Activated CD8-positive, alpha-beta memory T cell treated with anti-CD3 and anti-CD28 coated beads for 36 hours (primary cell): ENCODE data around the gene POLR2I. TPM values are rescaled to one million over a fixed set of nuclear protein-coding genes. Genes with fewer than 3 reads are reported as not detected.

Experiments
- CTCF ChIA-PET: fragments of 350-600 bp; sonication (Branson Sonifier 250); formaldehyde crosslinking; loops from one replicate; lab custom pipeline; 2021; ENCODE audit warnings: antibody characterized with exemption; lab: Charles Lee
- POLR2A ChIA-PET: fragments of 350-600 bp; sonication (Branson Sonifier 250); formaldehyde crosslinking; loops from one replicate; lab custom pipeline; 2021; ENCODE audit warnings: antibody characterized with exemption; lab: Charles Lee
- total RNA-seq, 2 experiments: library from RNA; stranded (reverse); gene quantifications; one replicate each; pipeline ENCODE4 v1.2.3, GENCODE V29; 2021

Gene POLR2I
- total RNA-seq, result 100 to 1,000 TPM; 109 to 130 TPM

DNA sequence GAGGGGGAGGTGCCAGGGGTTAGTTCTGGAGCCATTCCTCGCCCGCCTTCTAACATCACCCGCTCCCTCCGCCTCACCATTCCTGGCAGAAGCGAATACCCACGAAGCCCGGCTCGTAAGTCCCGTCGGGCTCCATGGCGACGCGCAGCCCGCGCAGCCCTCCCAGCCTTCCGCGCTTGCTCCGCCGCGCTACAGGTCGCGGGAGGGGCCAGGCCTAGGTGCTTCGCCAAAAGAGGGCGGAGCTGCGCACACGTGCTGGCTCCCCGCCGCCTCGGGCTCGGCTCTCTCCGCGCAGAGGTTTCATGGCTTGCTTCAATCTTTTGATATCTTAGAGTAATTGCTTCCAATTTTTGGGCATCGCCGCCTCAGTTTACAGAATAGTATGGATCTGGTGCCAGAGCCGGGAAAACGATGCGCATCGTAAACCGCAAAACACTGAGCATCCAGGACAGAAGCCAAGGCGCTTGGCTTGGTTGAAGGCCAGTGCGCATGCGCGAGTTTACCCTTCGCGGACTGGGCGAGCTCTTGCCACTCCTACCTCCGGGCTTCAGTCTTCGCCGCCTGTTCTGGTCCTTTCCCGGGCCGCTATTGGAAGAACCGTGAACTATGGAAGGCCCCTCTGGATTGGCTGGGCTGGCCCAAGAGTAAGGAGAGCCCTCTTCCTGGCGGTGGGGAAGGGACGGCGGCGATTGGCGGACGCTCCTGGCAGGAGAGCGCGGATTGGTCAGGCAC, at the start of gene POLR2I:
Gene POLR2I, minus strand, starts transcription at position 155 of the 732 bp plus-strand sequence. Its CDS starts 19 bp downstream, at position 136.
- ChIA-PET CTCF (interaction anchor here (0.7 to 3.5 kb wide), 3 partner anchors 13 to 61 kb away, joined by 3 to 15 read pairs (median 5); partner anchors contain the start of gene THAP8), POLR2A (interaction anchor here (0.5 to 1.9 kb wide), 11 partner anchors 11 to 1663 kb away, joined by 3 to 15 read pairs (median 3); partner anchors contain the start of genes CAPNS1 and THAP8)

DNA sequence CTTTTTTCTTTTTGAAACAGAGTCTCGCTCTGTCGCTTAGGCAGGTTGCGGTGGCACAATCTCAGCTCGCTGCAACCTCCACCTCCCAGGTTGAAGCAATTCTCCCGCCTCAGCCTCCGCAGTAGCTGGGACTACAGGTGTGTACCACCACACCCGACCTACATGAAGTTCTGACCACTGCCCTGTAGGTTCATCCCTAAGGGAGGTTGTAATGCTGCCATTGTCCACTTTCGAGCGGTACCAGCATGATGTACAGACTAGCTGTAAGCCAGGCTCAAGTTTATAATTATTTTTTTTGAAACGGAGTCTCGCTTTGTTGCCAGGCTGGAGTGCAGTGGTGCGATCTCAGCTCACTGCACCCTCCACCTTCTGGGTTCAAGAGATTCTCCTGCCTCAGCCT, 49.1 kb upstream of the POLR2I start:
- ChIA-PET CTCF (interaction anchor here (1.5 kb wide), 1 partner anchor 11 kb away, joined by 3 read pairs; no protein-coding TSS in a partner anchor), POLR2A (no interaction called here)

DNA sequence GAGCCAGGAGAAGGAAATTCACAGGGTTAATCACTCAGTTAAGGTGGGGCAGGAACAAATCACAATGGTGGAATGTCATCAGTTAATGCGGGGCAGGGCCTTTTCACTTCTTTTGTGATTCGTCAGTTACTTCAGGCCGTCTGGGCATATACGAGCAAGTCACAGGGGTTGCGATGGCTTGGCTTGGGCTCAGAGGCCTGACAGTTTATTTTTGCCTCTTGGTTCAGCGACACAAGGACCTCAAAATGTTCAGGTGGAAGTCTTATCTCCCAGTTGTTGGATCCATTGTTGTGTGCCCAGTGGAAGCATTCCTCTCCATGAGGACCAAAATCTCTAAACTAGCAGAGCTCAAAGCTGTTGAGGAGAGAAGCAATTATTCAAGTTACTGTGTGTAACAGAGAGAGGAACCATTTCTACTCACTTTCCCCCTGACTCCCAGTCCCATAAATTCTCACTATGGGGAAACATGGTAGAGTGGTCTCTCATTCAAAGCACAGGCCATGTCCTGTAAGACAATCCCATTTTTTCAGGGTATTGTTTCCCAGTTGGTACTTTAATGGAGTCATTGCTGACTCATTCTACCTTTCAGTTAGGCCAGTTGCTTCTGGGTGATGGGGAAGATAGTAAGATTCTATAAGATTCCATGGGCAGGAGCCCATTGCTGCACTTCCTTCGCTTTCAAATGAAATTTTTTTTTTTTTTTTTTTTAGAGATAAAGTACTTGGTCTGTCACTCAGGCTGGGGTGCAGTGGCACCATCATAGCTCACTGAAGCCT, 46.3 kb upstream of the POLR2I start:
- CTCF ChIA-PET, result no interaction called here
- POLR2A ChIA-PET, result no interaction called here

DNA sequence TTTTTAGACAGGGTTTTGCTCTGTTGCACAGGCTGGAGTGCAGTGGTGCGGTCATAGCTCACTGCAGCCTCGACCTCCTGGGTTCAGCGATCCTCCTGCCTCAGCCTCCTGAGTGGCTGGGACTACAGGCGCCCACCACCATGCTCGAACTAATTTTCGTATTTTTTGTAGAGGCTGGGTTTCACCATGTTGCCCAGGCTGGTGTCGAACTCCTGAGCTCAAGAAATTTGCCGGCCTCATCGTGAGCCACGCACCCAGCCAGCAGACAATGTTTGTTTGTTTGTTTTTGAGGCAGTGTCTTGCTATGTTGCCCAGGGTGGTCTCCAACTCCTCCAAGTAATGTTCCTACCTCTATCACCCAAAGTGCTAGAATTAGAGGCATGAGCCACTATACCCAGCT, 38.5 kb upstream of the POLR2I start:
- ChIA-PET POLR2A (no interaction called here), CTCF (interaction anchor here (1.1 kb wide), 1 partner anchor 13 kb away, joined by 3 read pairs; no protein-coding TSS in a partner anchor)

DNA sequence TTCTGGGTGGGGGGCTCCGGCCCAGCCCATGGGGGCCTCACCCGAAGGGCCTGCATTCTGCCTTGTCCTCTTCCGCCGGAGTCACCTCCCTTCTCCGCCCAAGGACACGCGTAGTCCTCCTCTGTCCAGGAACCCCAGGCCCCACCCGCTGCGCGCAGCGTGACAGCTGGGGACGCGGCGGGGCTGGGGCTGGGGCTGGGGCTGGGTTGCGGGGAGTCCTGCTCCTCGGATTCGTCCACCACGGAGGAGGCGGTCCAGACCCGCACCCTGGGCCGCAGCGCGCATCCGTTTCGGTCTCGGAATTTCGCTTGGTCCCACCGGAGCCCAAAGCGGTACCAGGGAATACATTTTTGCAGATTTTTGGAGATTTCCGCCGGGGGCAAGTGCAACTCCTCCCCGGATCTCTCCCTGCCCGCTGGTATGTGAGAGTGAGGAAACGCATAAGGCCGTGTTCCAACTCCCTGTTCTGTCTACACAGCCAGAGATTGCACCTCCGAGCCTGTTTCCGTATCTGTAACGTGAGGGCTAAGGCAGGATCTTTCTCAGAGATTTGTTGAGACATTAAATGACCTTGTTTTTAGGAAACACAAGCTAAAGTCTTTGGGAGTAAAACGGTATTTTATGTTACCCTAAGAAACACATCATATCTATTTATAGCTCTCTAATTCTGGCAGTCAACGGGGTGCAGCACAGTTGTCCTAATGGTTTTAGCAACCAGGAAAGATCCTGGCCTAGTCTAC, 37.8 kb upstream of the POLR2I start, which contains the start of gene COX7A1:
Gene COX7A1, minus strand, starts transcription at position 96 of the 740 bp plus-strand sequence. Its CDS starts 40 bp downstream, at position 56.
- POLR2A ChIA-PET, result no interaction called here
- CTCF ChIA-PET, result interaction anchor here (1.1 kb wide), 1 partner anchor 13 kb away, joined by 3 read pairs; no protein-coding TSS in a partner anchor

DNA sequence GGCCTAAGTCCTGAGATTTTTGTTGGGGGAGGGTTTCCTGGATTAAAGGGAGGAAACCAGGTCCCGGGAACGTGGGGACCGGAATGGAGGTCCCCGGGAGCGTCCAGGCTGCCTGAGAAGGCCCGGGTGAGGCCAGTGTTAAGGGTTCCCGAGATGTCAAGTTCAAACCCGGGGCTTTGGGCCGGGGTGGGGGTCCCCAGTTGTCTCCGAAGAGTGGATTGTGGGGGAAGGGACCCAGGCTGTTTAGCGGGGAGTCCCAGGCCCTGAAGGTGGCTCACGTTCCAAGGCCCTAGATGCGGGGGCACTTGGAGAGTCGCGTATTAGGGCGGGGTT, 37.3 kb upstream of the POLR2I start:
- ChIA-PET POLR2A (interaction anchor here (0.6 kb wide), 1 partner anchor 18 kb away, joined by 4 read pairs; no protein-coding TSS in a partner anchor), CTCF (no interaction called here)

DNA sequence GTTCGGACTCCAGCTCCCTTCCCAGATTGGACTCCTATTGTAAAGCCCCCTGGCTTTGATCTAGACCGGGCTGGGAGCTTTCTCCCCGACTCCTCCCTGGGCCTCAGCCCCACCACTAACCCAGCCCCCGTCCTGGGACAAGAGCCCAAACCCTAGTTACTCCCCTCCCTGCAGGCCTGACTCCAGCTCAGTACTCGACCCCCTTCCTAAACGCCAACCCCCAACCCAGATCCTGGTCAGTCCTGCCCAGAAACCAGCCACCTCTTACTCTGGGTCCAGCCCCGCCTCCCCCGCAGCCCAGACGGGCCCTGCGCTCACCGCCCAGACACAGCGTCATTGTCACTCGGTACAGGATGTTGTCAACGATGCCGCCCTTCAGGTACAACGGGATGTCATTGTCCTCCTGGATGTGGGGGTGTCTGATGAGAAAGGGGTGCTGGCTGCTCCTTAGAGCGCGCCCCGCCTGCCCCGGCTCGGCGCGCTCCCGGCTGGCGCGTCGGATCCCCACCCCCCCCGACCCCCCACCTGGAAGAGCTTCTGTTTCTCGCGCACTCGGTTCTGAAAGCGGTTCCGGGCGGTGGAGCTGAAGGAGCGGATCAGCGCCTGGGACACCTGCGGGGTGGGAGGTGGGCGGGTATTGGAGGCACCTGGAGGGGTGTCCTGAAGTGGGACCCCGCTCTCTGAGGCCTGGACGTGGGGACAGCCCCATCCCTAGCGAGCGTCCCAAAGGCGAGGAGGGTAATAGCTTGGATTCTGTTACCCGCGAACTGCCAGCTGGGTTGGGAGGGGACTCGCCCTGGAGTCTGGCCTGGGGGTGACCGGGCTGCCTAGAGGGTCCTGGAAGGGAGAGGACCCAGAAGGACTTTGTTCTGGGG, 36.7 kb upstream of the POLR2I start:
- POLR2A ChIA-PET, result interaction anchor here (0.6 kb wide), 1 partner anchor 17 kb away, joined by 4 read pairs; no protein-coding TSS in a partner anchor

DNA sequence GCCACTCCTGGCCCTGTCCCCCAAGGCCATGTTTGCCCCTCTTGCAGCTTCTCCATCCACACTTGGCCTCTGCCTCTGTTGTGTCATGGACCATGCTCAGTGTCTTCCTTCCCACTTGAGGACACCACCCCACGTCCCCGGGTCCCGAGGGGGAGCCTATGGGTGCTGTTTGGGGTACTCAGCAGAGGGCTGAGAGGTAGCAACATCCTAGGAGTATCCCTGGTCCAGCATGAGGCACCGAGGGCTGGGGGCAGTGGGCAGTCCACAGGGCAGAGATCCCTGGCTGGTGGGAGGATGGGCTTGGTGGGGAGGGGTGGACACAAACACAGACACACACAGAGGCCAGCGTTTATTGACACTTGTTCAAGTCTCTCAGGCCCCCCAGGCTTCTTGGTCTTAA, 35.9 kb upstream of the POLR2I start:
- CTCF ChIA-PET, result no interaction called here
- POLR2A ChIA-PET, result no interaction called here

More for the DNA sequence above, 36.7 kb upstream of the POLR2I start:
- CTCF ChIA-PET, result interaction anchor here (0.6 kb wide), 1 partner anchor 471 kb away, joined by 3 read pairs; no protein-coding TSS in a partner anchor

DNA sequence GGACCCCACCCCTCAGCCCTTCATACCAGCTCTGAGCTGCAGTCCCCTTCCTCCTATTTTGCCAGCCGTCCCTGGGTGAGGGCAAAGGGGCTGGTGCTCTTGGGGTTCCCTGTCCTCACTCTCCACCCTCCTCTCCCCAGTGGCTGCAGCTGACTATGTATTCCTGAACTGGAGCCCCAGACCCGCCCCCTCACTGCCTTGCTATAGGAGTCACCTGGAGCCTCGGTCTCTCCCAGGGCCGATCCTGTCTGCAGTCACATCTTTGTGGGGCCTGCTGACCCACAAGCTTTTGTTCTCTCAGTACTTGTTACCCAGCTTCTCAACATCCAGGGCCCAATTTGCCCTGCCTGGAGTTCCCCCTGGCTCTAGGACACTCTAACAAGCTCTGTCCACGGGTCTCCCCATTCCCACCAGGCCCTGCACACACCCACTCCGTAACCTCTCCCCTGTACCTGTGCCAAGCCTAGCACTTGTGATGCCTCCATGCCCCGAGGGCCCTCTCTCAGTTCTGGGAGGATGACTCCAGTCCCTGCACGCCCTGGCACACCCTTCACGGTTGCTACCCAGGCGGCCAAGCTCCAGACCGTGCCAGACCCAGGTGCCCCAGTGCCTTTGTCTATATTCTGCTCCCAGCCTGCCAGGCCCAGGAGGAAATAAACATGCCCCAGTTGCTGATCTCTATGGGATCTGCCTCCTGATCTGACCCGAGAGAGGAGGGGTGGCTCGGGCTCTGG, 35.2 kb upstream of the POLR2I start:
- CTCF ChIA-PET, result no interaction called here
- POLR2A ChIA-PET, result no interaction called here

DNA sequence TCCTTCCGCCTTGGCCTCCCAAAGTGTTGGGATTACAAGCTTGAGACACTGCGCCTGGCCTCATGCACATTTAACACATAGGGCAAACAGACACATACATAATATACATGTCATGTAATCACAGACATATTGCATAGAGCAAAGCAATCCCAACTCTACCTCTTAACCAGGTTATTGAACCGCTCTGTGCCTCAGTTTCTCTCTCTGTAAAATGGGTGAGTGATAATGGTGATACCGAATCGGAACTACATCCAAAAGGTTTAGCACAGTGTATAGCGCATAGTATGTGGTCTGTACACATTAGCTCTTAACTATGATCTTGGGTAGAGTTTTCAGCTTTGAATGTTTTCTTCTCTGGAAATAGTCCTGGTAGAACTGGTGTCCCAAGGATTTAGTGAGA, 29.9 kb upstream of the POLR2I start:
- ChIA-PET POLR2A (interaction anchor here (0.6 kb wide), 1 partner anchor 13 kb away, joined by 3 read pairs; no protein-coding TSS in a partner anchor), CTCF (interaction anchor here (2.9 kb wide), 1 partner anchor 17 kb away, joined by 11 read pairs; no protein-coding TSS in a partner anchor)

DNA sequence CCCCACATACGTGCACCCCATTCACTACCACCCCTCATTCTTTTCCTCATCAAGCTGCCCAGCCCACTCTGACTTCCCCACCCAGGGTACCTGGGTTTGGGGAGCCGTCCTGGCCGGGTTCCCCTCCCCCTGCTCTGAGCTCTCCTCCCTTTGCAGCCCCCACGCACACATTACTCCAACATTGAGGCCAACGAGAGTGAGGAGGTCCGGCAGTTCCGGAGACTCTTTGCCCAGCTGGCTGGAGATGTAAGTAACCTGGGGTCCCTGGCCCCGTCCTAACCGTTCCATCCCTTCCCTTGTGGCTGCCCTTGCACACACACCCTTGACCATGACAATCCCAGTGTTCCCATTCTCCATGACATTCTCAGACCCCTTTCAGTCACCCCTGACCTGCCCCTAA, 27.8 kb upstream of the POLR2I start:
- CTCF ChIA-PET, result interaction anchor here (0.6 to 2.9 kb wide), 2 partner anchors 15 to 1114 kb away, joined by 3 to 11 read pairs; no protein-coding TSS in a partner anchor
- POLR2A ChIA-PET, result interaction anchor here (0.5 kb wide), 1 partner anchor 61 kb away, joined by 3 read pairs; no protein-coding TSS in a partner anchor

DNA sequence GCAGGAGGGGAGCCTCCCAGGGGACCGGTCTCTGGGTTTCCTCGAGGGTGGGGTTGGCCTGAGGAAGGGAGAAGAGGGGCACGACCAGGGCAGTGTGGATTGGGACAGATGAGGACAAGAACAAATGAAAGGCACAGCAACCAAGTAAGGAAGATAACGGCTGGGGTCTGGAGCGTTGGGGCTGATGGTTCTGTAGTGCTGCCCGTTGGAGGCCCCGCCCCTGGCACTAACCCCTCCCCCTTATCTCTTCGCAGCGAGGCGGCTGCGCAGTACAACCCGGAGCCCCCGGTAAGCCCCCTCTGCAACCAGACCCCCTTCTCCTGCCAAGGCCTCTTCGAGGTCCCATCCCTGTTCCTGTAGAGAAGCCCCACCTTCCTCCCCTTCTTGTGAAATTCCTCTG, 27.4 kb upstream of the POLR2I start:
- ChIA-PET POLR2A (no interaction called here), CTCF (interaction anchor here (0.6 to 2.9 kb wide), 2 partner anchors 14 to 1113 kb away, joined by 3 to 11 read pairs; no protein-coding TSS in a partner anchor)

DNA sequence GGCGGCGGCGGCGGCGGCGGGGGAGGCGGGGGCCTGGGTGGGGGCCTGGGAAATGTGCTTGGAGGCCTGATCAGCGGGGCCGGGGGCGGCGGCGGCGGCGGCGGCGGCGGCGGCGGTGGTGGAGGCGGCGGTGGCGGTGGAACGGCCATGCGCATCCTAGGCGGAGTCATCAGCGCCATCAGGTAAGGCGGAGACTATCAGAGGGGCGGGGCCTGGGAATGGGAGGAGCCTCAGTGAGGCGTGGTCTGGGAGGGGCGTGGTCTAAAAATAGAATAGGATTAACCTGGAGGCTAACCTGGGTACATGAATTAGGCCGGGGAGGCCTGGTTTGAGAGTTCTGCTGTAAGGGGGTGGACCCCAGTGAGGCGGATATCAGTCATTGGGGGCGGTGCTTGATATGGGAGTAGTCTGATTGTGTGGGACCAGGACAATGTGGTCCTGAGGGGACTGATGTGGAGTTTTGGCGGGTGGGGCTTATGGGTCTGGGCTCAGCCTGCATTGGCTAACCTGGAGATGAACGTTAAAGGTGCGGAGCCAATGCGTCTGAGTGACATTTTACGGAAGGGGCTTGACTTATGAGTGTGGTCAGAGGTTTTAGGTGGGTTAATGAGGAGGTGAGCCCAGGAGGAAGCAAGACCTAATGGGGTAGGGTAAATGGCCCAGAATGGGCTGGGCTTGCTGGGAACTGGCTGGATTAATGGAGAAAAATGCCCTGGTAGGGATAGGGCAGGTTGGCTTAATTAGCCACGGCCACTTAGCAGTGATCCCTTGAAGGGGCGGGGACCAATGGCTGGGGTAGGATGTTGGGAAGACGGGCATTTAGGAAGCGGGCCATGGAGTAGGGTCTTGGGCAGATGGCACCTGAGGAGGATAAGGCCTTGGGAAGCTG, 26.6 kb upstream of the POLR2I start:
- POLR2A ChIA-PET, result interaction anchor here (0.7 kb wide), 1 partner anchor 74 kb away, joined by 3 read pairs; no protein-coding TSS in a partner anchor

DNA sequence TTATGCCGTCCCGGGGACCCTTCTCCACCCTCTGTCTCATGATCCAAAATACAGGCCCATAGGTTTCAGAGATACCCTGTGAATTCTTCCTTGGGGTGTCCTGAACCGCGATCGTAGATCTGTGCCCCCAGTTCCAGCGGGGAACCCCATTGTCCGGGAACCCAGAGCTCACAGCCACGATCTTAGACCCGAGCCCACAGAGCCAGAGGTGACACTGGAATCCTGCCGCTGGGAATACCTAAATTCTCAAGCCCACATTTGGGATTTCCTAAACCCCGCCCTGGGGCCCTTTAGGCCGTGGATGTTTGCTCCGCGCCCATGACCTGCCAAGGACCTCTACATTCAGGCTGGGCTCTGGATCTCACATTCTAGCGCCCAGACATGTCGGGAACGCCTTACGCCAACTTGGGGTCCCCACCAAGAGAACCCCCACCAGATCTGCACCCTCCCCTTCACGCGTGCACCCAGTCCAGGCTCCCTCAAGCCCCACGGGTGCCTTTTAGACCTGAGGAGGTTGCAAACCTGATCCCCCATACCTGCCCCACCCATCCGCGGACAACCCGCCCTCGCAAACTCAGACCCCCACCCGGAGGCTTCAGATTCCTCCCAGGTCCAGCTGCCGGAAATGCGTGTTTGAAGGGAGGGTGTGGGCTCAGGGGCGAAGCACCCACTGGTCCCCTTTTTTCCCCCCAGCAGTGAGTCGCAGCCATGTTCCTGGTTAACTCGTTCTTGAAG, 25.8 kb upstream of the POLR2I start:
- POLR2A ChIA-PET, result interaction anchor here (0.6 to 1.5 kb wide), 4 partner anchors 12 to 75 kb away, joined by 3 to 11 read pairs (median 6); partner anchors contain the start of genes POLR2I and TBCB
- CTCF ChIA-PET, result interaction anchor here (1.5 kb wide), 2 partner anchors 11 to 13 kb away, joined by 4 to 10 read pairs; no protein-coding TSS in a partner anchor

More for the DNA sequence above, 26.6 kb upstream of the POLR2I start:
- CTCF ChIA-PET, result interaction anchor here (1.5 kb wide), 1 partner anchor 12 kb away, joined by 4 read pairs; no protein-coding TSS in a partner anchor
